ENCODE measurements around the gene GSTT2B. TPM values are rescaled to one million over a fixed set of nuclear protein-coding genes. Genes with fewer than 3 reads are reported as not detected.
"Not testable (repeated sequence)": the region's sequence is repeated elsewhere in the genome, so short reads cannot be mapped to it uniquely, and the experiment has no call there.

Gene GSTT2B
- total RNA-seq, 2 experiments from 2014 or later: not detected

DNA sequence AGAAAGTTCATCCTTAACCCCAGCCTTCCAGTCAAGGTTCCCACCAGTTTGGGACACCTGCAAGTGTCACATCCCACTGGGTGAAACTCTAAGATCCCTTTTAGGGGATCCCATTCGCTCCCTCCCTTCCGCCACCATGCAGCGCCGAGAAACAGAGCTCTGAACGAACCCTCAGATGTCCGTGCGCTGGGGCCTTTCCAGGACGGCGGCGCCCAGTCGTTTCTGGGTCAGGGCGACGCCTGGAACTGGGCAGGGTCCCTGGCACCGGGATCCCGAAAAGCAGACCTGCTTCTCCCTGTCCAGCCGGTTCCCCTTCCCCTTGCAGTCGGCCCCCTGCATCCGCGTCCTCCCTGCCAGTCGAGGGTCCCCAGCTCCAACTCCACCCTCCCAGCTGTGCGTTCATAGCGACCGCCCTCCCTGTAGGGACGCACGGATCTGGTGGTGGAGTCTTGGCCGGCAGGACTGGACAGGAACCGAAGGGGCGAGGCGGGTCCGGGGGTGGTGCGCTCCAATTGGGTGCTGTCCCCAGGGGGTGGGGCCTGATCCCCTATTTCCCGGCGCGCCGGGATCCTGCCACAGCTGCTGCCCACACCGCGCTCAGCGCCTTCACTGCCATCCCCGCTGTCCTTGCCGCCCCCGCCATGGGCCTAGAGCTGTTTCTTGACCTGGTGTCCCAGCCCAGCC lies 18.7 kb upstream of the GSTT2B start, which contains the start of gene GSTT2:
Gene GSTT2 (plus strand): TSS at position 578 of the 684 bp plus-strand sequence.
- H3K9me3 Mint-ChIP-seq; H3K36me3 Mint-ChIP-seq (ENCODE audit: low read depth); CTCF ChIA-PET; DNase-seq; H3K27ac Mint-ChIP-seq; H3K4me3 Mint-ChIP-seq; H3K4me1 Mint-ChIP-seq (ENCODE audit: low read depth); H3K27me3 Mint-ChIP-seq (ENCODE audit: low read depth): not testable (repeated sequence)
- intact Hi-C loops (cut with micrococcal nuclease): loop anchor here (5.0 kb wide), 1 partner anchor 198 kb away; no protein-coding TSS in a partner anchor

DNA sequence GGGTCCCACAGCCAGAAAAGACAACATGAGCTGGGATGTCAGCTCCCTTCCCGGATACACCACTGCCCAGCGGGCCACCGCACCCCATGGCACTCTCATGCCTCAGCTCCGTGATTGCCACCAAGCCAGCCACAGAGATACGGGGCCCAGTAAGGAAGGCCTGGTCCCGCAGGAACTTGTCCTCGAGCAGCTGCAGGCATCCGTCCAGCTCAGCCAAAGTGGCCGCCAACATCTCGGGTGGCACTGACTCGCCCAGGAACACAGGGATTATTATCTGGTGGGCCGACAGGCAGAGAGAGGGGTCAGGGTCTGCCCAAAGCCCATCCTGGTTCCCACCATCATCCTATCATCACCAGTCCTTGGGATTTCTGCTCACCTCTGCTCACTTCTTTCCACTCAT lies 16.3 kb upstream of the GSTT2B start:
- H3K36me3 Mint-ChIP-seq (ENCODE audit: low read depth); DNase-seq; H3K4me1 Mint-ChIP-seq (ENCODE audit: low read depth); H3K27ac Mint-ChIP-seq; H3K9me3 Mint-ChIP-seq; H3K27me3 Mint-ChIP-seq (ENCODE audit: low read depth); intact Hi-C loops (cut with micrococcal nuclease); H3K4me3 Mint-ChIP-seq; CTCF ChIA-PET: not testable (repeated sequence)

DNA sequence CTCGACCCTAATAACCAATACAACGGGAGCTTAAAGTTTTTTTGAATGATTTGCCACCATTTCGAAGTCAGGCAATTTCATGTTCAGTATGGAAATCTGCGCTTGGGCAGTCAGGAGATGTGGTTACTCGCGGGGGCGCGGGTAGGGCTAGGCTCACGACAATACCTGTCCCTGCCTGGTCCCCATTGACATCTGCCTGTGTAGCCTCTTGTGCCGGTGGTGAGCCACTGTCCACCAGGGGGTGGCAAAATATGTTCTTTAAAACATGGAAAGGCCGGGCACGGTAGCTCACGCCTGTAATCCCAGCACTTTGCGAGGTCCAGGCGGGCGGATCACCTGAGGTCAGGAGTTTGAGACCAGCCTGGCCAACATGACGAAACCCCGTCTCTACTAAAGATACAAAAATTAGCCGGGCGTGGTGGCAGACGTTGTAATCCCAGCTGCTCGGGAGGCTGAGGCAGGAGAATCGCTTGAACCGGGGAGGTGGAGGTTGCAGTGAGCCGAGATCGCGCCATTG lies 13.9 kb upstream of the GSTT2B start:
- Mint-ChIP-seq H3K4me1 (ENCODE audit: low read depth) (peaks cover 11% of the 10 kb centered on the region), H3K36me3 (ENCODE audit: low read depth) (peaks cover 12% of the 10 kb centered on the region)
- intact Hi-C loops (cut with micrococcal nuclease); H3K27ac Mint-ChIP-seq; DNase-seq; CTCF ChIA-PET; H3K27me3 Mint-ChIP-seq (ENCODE audit: low read depth); H3K4me3 Mint-ChIP-seq; H3K9me3 Mint-ChIP-seq: not testable (repeated sequence)

DNA sequence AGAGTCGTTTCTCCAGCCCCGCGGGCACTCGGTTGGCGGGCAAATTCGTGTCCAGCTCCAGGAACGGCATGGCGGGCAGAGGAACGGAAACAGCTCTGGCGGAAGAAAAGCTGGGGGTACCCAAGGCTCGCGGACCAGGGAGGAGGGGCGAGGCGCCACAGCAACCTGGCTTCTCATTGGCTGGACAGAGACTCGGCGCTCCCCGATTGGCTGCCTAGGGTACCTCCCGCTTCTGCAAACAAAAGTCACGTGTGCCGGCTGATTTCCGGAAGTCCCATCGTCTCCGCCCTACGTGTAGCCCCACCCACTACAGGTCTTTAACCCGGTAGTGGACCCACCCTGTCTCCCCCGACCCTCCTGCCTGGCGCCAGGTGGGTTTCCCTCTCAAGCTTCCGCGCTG lies 13.3 kb upstream of the GSTT2B start, which contains the start of gene DDT:
Gene DDT (minus strand): TSS at position 97 of the 400 bp plus-strand sequence. CDS start 27 bp downstream, at position 70.
- H3K9me3 Mint-ChIP-seq; H3K4me3 Mint-ChIP-seq; H3K27ac Mint-ChIP-seq; H3K27me3 Mint-ChIP-seq (ENCODE audit: low read depth); DNase-seq; intact Hi-C loops (cut with micrococcal nuclease); CTCF ChIA-PET: not testable (repeated sequence)
- Mint-ChIP-seq H3K4me1 (ENCODE audit: low read depth) (peaks cover 15% of the 10 kb centered on the region), H3K36me3 (ENCODE audit: low read depth) (peaks cover 15% of the 10 kb centered on the region)

GRCh38 chr22:23971927-23972326 lies 10.9 kb upstream of the GSTT2B start:
- DNase-seq; CTCF ChIA-PET; intact Hi-C loops (cut with micrococcal nuclease); H3K27me3 Mint-ChIP-seq (ENCODE audit: low read depth); H3K4me3 Mint-ChIP-seq; H3K9me3 Mint-ChIP-seq: not testable (repeated sequence)
- Mint-ChIP-seq H3K36me3 (ENCODE audit: low read depth) (peaks cover 19% of the 10 kb centered on the region), H3K27ac (peak overlapping the region; percentile 13), H3K4me1 (ENCODE audit: low read depth) (peaks cover 19% of the 10 kb centered on the region)

GRCh38 chr22:23970816-23971486 lies 10.0 kb upstream of the GSTT2B start:
- H3K27me3 Mint-ChIP-seq (ENCODE audit: low read depth): no peaks in the 10 kb centered on the region
- peak overlapping the region; percentile 7 for H3K4me3 Mint-ChIP-seq
- no peaks in the 10 kb centered on the region for H3K9me3 Mint-ChIP-seq
- peaks cover 19% of the 10 kb centered on the region for H3K4me1 Mint-ChIP-seq (ENCODE audit: low read depth)
- no peak for DNase-seq
- intact Hi-C loops (cut with micrococcal nuclease): no loop called here
- H3K36me3 Mint-ChIP-seq (ENCODE audit: low read depth): peaks cover 19% of the 10 kb centered on the region
- peak overlapping the region; percentile 41 for H3K27ac Mint-ChIP-seq
- CTCF ChIA-PET: no interaction called here

DNA sequence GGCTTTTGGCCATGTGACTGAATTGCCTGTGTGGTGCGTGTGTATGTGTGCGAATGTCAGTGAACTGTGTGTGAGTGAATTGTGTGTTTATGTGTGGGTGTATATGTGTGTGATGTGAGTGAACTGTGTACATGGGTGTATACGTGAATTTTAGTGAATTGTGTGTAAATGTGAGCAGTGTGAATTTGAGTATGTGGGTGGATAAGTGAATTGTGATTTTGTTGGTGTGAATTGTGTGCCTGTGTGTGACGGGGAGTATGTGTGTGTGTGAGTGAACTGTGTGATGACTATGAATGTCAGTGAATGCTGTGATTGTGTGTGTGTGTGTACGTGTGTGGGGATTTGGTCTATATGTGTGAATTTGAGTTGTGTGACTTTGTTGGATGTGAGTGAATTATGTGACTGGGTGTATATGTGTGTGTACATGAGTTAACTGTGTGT lies 9.2 kb upstream of the GSTT2B start:
- H3K4me3 Mint-ChIP-seq: peak overlapping the region; percentile 0
- peaks cover 19% of the 10 kb centered on the region for H3K4me1 Mint-ChIP-seq (ENCODE audit: low read depth)
- no peaks in the 10 kb centered on the region for H3K9me3 Mint-ChIP-seq
- no peak for DNase-seq
- peaks cover 19% of the 10 kb centered on the region for H3K36me3 Mint-ChIP-seq (ENCODE audit: low read depth)
- intact Hi-C loops (cut with micrococcal nuclease): no loop called here
- no peak overlapping the region for H3K27ac Mint-ChIP-seq
- H3K27me3 Mint-ChIP-seq (ENCODE audit: low read depth): no peaks in the 10 kb centered on the region
- CTCF ChIA-PET: no interaction called here

DNA sequence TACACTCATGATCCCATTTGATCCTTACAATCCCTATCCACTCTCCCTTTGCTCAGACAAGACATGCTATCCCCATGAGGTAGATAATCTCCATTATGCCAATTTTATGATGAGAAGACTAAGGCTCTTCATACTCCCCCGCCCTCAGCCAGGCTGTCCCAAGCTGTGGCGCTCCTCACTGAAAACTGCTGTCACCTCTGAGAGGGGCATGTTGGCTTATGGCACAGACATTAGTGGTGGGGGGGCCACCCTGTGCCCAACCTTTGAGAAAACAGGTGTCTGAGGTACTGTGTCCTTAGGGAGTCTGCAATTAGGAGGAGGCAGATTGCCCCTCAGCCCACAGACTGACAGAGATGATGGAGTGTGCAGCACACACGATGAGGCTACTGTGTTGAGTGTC lies 8.1 kb upstream of the GSTT2B start:
- no peak for DNase-seq
- Mint-ChIP-seq H3K27me3 (ENCODE audit: low read depth) (no peaks in the 10 kb centered on the region), H3K4me3 (no peak overlapping the region), H3K27ac (no peak overlapping the region), H3K4me1 (ENCODE audit: low read depth) (peaks cover 19% of the 10 kb centered on the region), H3K36me3 (ENCODE audit: low read depth) (peaks cover 19% of the 10 kb centered on the region), H3K9me3 (no peaks in the 10 kb centered on the region)
- intact Hi-C loops (cut with micrococcal nuclease): no loop called here
- CTCF ChIA-PET: no interaction called here

DNA sequence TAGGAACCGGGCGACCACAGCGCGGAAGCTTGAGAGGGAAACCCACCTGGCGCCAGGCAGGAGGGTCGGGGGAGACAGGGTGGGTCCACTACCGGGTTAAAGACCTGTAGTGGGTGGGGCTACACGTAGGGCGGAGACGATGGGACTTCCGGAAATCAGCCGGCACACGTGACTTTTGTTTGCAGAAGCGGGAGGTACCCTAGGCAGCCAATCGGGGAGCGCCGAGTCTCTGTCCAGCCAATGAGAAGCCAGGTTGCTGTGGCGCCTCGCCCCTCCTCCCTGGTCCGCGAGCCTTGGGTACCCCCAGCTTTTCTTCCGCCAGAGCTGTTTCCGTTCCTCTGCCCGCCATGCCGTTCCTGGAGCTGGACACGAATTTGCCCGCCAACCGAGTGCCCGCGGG lies 5.6 kb upstream of the GSTT2B start, which contains the start of gene DDTL:
Gene DDTL (plus strand): TSS at position 321 of the 400 bp plus-strand sequence. CDS start 27 bp downstream, at position 348.
- DNase-seq; H3K27ac Mint-ChIP-seq; H3K4me3 Mint-ChIP-seq; CTCF ChIA-PET; H3K9me3 Mint-ChIP-seq; H3K27me3 Mint-ChIP-seq (ENCODE audit: low read depth); intact Hi-C loops (cut with micrococcal nuclease): not testable (repeated sequence)
- peaks cover 15% of the 10 kb centered on the region for H3K36me3 Mint-ChIP-seq (ENCODE audit: low read depth)
- H3K4me1 Mint-ChIP-seq (ENCODE audit: low read depth): peaks cover 16% of the 10 kb centered on the region

DNA sequence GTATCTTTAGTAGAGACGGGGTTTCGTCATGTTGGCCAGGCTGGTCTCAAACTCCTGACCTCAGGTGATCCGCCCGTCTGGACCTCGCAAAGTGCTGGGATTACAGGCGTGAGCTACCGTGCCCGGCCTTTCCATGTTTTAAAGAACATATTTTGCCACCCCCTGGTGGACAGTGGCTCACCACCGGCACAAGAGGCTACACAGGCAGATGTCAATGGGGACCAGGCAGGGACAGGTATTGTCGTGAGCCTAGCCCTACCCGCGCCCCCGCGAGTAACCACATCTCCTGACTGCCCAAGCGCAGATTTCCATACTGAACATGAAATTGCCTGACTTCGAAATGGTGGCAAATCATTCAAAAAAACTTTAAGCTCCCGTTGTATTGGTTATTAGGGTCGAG lies 5.1 kb upstream of the GSTT2B start:
- DNase-seq; H3K27ac Mint-ChIP-seq; H3K9me3 Mint-ChIP-seq; H3K27me3 Mint-ChIP-seq (ENCODE audit: low read depth); intact Hi-C loops (cut with micrococcal nuclease); CTCF ChIA-PET; H3K4me3 Mint-ChIP-seq: not testable (repeated sequence)
- peaks cover 16% of the 10 kb centered on the region for H3K4me1 Mint-ChIP-seq (ENCODE audit: low read depth)
- H3K36me3 Mint-ChIP-seq (ENCODE audit: low read depth): peaks cover 13% of the 10 kb centered on the region

GRCh38 chr22:23956301-23956900 lies 4.6 kb downstream of the GSTT2B start:
- H3K9me3 Mint-ChIP-seq; H3K4me3 Mint-ChIP-seq; H3K27me3 Mint-ChIP-seq (ENCODE audit: low read depth); H3K27ac Mint-ChIP-seq; H3K4me1 Mint-ChIP-seq (ENCODE audit: low read depth); H3K36me3 Mint-ChIP-seq (ENCODE audit: low read depth): not testable (repeated sequence)
- intact Hi-C loops (cut with micrococcal nuclease): loop anchor here (5.0 kb wide), 1 partner anchor 94 kb away; no protein-coding TSS in a partner anchor
- peak; percentile 91 for DNase-seq
- CTCF ChIA-PET: interaction anchor here (0.6 to 0.7 kb wide), 2 partner anchors 94 to 278 kb away, joined by 3 to 4 read pairs; no protein-coding TSS in a partner anchor

DNA sequence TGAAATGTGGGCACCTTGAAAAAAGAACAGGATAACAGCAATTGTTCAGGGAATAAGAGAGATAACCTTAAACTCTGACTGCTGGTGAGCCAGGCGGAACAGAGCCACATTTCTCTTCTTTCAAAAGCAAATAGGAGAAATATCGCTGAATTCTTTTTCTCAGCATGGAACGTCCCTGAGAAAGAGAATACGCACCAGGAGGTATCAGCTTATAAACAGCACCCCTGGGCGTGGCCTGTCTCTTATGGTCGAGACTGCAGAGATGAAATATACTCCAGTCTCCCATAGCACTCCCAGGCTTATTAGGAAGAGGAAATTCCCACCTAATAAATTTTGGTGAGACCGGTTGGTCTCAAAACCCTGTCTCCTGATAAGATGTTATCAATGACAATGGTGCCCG lies 5.1 kb downstream of the GSTT2B start:
- H3K27ac Mint-ChIP-seq; DNase-seq; H3K27me3 Mint-ChIP-seq (ENCODE audit: low read depth); H3K4me3 Mint-ChIP-seq; H3K36me3 Mint-ChIP-seq (ENCODE audit: low read depth); H3K9me3 Mint-ChIP-seq; H3K4me1 Mint-ChIP-seq (ENCODE audit: low read depth): not testable (repeated sequence)
- intact Hi-C loops (cut with micrococcal nuclease): loop anchor here (5.0 kb wide), 1 partner anchor 94 kb away; no protein-coding TSS in a partner anchor
- CTCF ChIA-PET: interaction anchor here (0.6 to 0.7 kb wide), 2 partner anchors 93 to 278 kb away, joined by 3 to 4 read pairs; no protein-coding TSS in a partner anchor
